MCF 10A (cell line): ENCODE data around the gene GULP1. TPM values are rescaled to one million over a fixed set of nuclear protein-coding genes. Genes with fewer than 3 reads are reported as not detected.
"Not testable (repeated sequence)": the region's sequence is repeated elsewhere in the genome, so short reads cannot be mapped to it uniquely, and the experiment has no call there.

Source experiments
- BruUV-seq: library from RNA; stranded (reverse); fragments of 400-500 nt; replicated peaks from 2 replicates; lab custom pipeline; 2021; lab: Mats Ljungman, UMichigan
- CTCF ChIA-PET: fragments of 300-600 bp; sonication (Branson Sonifier 250); formaldehyde crosslinking; extraction: SDS; loops from one replicate; lab custom pipeline; 2021; ENCODE audit warnings: antibody characterized with exemption, inconsistent platforms; lab: Yijun Ruan, JAX
- POLR2A ChIA-PET: fragments of 300-600, 350-650 bp; sonication (Branson Sonifier 250); formaldehyde crosslinking; extraction: SDS; loops from one replicate; lab custom pipeline; 2020; ENCODE audit warnings: antibody characterized with exemption, inconsistent platforms; lab: Yijun Ruan, JAX
- DNase-seq: peaks from one replicate; pipeline ENCODE4 v3.0.0-alpha.2; 2018; ENCODE audit not compliant: unreplicated experiment
- H3K27ac Mint-ChIP-seq: one replicate; pipeline ENCODE4 v1.8.0; 2022; ENCODE audit warnings: mild to moderate bottlenecking, low read depth, mixed read lengths; ENCODE audit not compliant: unreplicated experiment
- H3K27me3 Mint-ChIP-seq: one replicate; pipeline ENCODE4 v1.8.0; 2022; ENCODE audit warnings: mixed read lengths; ENCODE audit not compliant: insufficient read depth, unreplicated experiment
- H3K36me3 Mint-ChIP-seq: one replicate; pipeline ENCODE4 v1.8.0; 2022; ENCODE audit warnings: mild to moderate bottlenecking, moderate library complexity, mixed read lengths; ENCODE audit not compliant: insufficient read depth, unreplicated experiment
- H3K4me1 Mint-ChIP-seq: one replicate; pipeline ENCODE4 v1.8.0; 2022; ENCODE audit warnings: mixed read lengths; ENCODE audit not compliant: insufficient read depth, unreplicated experiment
- H3K4me3 Mint-ChIP-seq: one replicate; pipeline ENCODE4 v1.8.0; 2022; ENCODE audit warnings: mild to moderate bottlenecking, moderate library complexity, mixed read lengths; ENCODE audit not compliant: unreplicated experiment
- H3K9me3 Mint-ChIP-seq: one replicate; pipeline ENCODE4 v1.8.0; 2022; ENCODE audit warnings: mixed read lengths; ENCODE audit not compliant: unreplicated experiment
- CTCF ChIP-seq: fragments of 200-600 bp; IDR thresholded peaks from one replicate; pipeline ENCODE4 v1.8.0; 2022; ENCODE audit warnings: antibody characterized with exemption, mild to moderate bottlenecking; ENCODE audit not compliant: unreplicated experiment
- intact Hi-C: fragments of 100-400 bp; cut with micrococcal nuclease; formaldehyde crosslinking; loops from 2 replicates; pipeline ENCODE4 v1.14.1; 2022
- total RNA-seq: library from RNA; stranded (reverse); gene quantifications from 2 replicates; pipeline ENCODE4 v1.2.3, GENCODE V29; 2022

The GULP1 gene
- total RNA-seq, 1 experiment from 2014 or later = 4.2 TPM

- no peak for TF ChIP-seq CTCF
- no TSS peak for BruUV-seq
- Mint-ChIP-seq H3K27ac (no peak overlapping the region), H3K9me3 (no peaks in the 10 kb centered on the region), H3K27me3 (no peaks in the 10 kb centered on the region), H3K4me3 (no peak overlapping the region), H3K4me1 (peaks cover 32% of the 10 kb centered on the region), H3K36me3 (no peaks in the 10 kb centered on the region)
- ChIA-PET POLR2A (interaction anchor here (0.6 to 1.7 kb wide), 3 partner anchors 15 to 1500 kb away, joined by 3 read pairs; no protein-coding TSS in a partner anchor), CTCF (interaction anchor here (0.6 to 1.2 kb wide), 4 partner anchors 78 to 793 kb away, joined by 3 to 4 read pairs (median 4); no protein-coding TSS in a partner anchor)
- intact Hi-C loops = loop anchor here (10.0 kb wide), 2 partner anchors 450 to 790 kb away; no protein-coding TSS in a partner anchor
- no peak for DNase-seq
Observed at GRCh38 chr2:188295067-188295685, 3.5 kb downstream of the GULP1 start.

GRCh38 chr2:188297978-188298377, 6.3 kb downstream of the GULP1 start:
- ChIA-PET POLR2A (no interaction called here), CTCF (interaction anchor here (0.6 to 1.0 kb wide), 2 partner anchors 9 to 211 kb away, joined by 3 read pairs; no protein-coding TSS in a partner anchor)
- no TSS peak for BruUV-seq
- intact Hi-C loops = loop anchor here (10.0 kb wide), 2 partner anchors 453 to 793 kb away; no protein-coding TSS in a partner anchor
- peaks cover 19% of the 10 kb centered on the region for H3K4me1 Mint-ChIP-seq
- no peak for TF ChIP-seq CTCF
- H3K27me3 Mint-ChIP-seq = no peaks in the 10 kb centered on the region
- DNase-seq = no peak
- no peaks in the 10 kb centered on the region for H3K36me3 Mint-ChIP-seq
- no peaks in the 10 kb centered on the region for H3K9me3 Mint-ChIP-seq
- no peak overlapping the region for H3K27ac Mint-ChIP-seq
- no peak overlapping the region for H3K4me3 Mint-ChIP-seq

- H3K9me3 Mint-ChIP-seq, H3K27me3 Mint-ChIP-seq, H3K27ac Mint-ChIP-seq, BruUV-seq, H3K4me3 Mint-ChIP-seq, H3K36me3 Mint-ChIP-seq: not testable (repeated sequence)
- CTCF ChIA-PET = interaction anchor here (0.6 to 1.0 kb wide), 2 partner anchors 8 to 718 kb away, joined by 3 read pairs; no protein-coding TSS in a partner anchor
- DNase-seq = peak; percentile 20
- POLR2A ChIA-PET = interaction anchor here (0.6 kb wide), 4 partner anchors 9 to 1485 kb away, joined by 3 to 5 read pairs (median 4); partner anchors contain the start of genes ORMDL1 and PMS1
- intact Hi-C loops = loop anchor here (10.0 kb wide), 2 partner anchors 454 to 794 kb away; no protein-coding TSS in a partner anchor
- peaks cover 18% of the 10 kb centered on the region for H3K4me1 Mint-ChIP-seq
Observed at GRCh38 chr2:188298937-188299371, 7.3 kb downstream of the GULP1 start.

- Mint-ChIP-seq H3K27me3 (no peaks in the 10 kb centered on the region), H3K4me3 (no peak overlapping the region), H3K27ac (no peak overlapping the region), H3K4me1 (peaks cover 18% of the 10 kb centered on the region), H3K9me3 (no peaks in the 10 kb centered on the region), H3K36me3 (peaks cover 7% of the 10 kb centered on the region)
- intact Hi-C loops = no loop called here
- CTCF ChIA-PET = interaction anchor here (0.7 to 1.0 kb wide), 2 partner anchors 11 to 13 kb away, joined by 3 to 4 read pairs; no protein-coding TSS in a partner anchor
- TF ChIP-seq CTCF = no peak
- peak; percentile 39 for DNase-seq
- no TSS peak for BruUV-seq
- POLR2A ChIA-PET = no interaction called here
Observed at GRCh38 chr2:188303363-188304031, 11.8 kb downstream of the GULP1 start.
